CD4-positive, alpha-beta T cell treated with Interferon gamma for 1 hour (primary cell): ENCODE data around the gene PROM1.

Experiments used
- DNase-seq: peaks from one replicate; pipeline ENCODE4 v3.0.0-alpha.2; 2020

PROM1 gene

DNA sequence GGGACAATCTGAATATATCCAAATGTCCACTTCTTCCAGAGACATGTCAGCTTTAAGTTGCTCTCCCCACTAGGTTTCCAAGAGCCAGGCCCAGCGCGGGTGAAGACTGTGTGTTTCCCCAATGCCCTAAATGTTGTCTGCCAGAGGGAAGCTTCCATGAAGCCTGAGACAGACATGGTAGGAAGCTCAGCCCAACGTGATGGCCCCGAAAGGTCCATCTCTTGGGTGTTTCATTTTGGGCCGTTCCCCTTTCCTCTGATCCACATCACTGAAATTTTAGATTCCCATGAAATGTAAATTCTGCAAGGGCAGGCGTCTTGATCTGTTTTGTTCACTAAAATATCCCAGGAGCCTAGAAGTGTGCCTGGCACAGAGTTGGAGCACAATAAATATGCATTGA lies 25.4 kb upstream of the PROM1 start:
- no peak for DNase-seq

- DNase-seq, result no peak
These were observed 23.1 kb upstream of the PROM1 start for GRCh38 chr4:16106956-16107355.

GRCh38 chr4:16104520-16104919 lies 20.7 kb upstream of the PROM1 start:
- no peak for DNase-seq

GRCh38 chr4:16102356-16102755 lies 18.5 kb upstream of the PROM1 start:
- DNase-seq, result no peak

GRCh38 chr4:16100833-16101232 lies 17.0 kb upstream of the PROM1 start:
- no peak for DNase-seq

GRCh38 chr4:16092682-16093319 lies 9.0 kb upstream of the PROM1 start:
- DNase-seq, result no peak

DNA sequence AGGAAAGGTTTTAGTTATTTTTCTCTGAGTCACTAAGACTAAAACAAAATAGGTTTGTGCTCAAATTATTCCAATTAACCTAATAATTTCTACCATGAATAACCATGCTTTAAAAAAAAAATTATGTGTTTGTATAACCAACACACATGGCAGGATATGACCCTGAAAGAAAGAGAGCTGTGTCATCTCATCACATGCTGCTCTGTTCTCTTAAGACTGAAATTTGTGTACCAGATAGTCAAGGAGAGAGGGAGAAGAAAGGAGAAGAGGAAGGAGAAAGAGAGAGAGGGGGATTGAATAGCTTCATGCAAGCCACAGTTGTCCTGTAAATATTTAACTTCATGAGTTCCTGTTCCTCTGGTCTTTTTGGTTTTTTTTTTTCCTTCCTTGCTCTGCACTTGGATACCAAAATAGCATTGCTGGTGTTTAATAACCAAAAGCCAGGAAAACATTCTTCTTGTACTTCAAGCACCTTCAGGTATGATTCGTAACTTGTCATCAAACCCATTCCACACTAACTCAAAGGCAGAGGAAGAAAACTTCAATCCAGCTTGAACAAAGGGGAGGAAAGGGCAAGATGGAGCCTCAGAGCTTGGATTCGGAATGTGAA lies 6.4 kb upstream of the PROM1 start:
- DNase-seq, result no peak

DNA sequence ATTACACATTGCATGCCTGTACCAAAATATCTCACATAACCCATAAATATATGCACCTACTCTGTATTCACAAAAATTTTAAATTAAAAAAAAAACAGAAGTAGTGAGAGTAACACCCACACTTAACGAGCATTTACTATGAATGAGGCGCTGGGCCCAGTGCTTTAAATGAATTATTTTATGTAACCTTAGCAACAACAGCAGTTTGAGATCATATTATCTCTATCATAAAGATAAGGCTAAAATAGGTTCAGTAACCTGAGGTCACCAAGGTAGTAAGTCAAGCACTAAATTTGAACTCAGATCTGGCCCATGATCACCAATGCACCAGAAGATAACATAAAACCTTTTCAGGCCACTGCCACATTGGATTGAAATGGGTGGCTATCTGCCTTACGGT lies 5.3 kb upstream of the PROM1 start:
- DNase-seq, result no peak

GRCh38 chr4:16088601-16089000 lies 4.8 kb upstream of the PROM1 start:
- no peak for DNase-seq

DNA sequence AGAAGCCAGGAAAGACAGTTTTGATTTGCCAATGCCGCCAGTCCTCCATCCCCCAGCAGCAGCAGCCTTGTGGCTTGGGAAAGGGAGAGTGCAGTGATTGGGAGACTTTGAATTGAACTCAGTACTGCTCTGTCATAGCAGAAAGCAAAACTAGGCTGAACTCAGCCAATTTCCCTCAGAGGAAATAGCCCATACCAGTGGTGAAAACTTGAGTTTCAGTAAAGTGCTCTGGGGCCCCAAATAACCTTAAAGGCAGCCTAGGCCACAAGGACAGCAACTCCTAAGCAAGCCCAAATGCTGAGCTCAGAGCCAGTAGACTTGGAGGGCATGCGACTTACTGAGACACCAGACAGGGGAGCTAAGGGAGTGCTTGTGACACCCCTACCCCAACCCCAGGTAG lies 2.0 kb upstream of the PROM1 start:
- no peak for DNase-seq

DNA sequence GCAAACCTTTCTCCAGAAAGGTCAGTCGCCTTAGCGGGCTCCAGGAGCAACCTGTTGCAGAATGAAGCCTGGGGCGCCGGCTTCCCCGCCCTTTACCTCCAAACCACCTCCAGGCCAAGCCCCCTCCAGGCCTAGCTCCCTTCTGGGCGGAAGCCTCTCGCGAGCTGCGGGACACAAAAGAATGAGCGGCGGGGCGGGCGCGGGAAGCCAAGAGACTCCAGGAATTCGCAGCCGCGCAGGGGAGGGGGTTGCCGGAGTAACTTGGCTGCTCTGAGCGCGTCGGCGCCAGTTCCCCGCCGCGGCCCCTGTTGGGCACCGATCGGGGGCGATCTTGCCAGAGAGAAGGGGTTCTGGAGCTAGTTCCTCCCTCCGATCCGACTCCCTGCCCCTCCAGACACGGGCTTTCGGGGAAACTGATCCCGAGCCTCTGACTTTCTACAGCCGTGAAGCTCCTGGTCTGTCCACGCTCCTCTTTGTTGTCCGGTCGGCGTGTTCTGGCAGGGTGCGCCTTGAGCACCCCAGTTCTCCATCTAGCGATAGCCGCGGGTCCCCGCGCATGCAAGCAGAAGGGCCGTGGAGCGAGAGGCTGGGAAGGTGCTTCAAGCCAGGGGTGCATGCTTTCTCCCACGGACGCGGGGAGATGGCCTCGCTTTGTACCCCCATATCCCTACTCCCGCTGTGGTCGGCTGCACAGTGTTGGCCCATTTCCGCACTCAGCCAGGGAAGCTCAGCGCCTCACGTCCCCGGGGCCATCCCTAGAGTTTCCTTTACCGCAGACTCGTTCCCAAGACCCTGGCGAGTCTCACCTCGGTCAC lies 1.2 kb downstream of the PROM1 start:
- DNase-seq, result peak; percentile 11

- no peak for DNase-seq
These were observed 1.8 kb downstream of the PROM1 start for GRCh38 chr4:16082041-16082425.

GRCh38 chr4:16079046-16079445 lies 4.8 kb downstream of the PROM1 start:
- DNase-seq, result no peak

DNA sequence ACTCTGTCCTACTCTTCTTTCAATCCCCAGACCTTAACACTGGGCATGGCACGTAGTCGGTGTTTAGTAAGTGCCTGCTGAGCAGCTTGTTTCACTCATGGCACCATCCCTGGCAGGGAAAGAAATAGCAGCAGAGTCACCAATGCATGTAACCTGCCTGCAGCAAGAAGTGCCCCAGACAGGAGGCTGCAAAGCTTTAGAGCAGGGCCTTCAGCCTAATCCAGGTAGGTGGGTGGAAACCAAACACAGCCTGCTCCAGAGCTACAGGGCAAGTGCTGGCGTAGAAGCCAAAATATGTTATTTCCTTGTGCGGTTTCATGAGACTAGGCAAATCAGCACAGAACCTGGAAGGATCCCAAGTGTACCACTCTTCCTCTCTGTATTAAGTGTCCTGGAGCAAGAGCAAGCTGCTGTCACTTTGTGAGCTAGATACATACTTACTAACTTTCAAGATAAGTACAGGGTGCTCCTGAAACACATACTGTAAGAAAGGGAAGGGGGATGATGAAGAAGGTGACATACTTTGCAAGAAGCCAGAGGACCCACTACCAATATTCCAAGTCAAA lies 5.5 kb downstream of the PROM1 start:
- no peak for DNase-seq

DNA sequence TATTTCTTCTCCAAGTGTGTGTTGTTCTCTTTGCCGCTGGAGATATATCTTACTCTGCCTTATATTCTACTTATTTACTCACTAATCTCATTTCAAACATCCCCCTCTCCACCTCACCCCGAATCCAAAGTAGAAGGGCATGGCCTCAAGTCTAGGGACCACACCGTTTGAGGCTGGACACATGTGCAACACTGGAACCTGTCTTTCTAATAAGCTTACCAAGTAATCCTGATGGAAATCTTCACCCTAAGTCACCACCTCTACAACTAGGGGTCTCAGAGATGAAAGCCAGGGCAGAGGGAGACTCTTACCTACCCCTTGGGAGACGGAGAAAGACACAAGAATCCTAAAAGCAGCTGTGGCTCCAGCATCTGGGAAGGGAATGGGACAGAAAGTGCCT lies 6.0 kb downstream of the PROM1 start:
- DNase-seq, result no peak

DNA sequence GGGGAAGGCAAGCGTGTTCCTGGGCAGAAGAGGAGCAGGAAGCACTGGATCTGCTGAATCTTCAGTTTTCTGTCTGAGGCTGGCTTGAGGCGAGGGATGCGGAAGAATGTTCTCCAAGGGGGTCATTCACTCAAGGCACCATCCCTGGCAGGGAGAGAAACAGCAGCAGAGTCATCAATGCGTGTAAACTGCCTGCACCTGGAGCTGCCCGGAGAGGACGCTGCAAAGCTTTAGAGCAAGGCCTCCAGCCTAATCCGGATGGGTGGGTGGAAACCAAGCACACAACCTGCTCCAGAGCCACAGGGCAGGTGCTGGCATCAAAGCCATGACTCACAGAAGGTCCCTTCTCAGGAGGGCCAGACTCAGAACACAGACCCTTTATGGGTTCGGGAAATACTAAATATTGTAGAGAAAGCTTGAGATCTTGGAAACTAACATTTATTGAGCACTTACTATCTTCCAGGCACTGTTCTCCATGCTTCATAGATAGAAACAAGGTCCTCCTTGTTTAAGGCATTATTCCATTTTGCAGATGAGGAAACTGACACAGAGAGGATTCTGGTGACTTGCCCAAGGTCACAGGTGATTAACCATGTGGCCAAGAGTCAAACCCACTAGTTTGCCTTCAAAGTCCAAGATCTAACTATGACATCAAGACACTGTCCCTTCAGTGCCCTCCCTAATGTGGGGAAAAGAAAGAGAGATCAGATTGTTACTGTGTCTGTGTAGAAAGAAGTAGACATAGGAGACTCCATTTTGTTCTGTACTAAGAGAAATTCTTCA lies 7.7 kb downstream of the PROM1 start:
- no peak for DNase-seq

- no peak for DNase-seq
These were observed 8.8 kb downstream of the PROM1 start for GRCh38 chr4:16075061-16075460.

DNA sequence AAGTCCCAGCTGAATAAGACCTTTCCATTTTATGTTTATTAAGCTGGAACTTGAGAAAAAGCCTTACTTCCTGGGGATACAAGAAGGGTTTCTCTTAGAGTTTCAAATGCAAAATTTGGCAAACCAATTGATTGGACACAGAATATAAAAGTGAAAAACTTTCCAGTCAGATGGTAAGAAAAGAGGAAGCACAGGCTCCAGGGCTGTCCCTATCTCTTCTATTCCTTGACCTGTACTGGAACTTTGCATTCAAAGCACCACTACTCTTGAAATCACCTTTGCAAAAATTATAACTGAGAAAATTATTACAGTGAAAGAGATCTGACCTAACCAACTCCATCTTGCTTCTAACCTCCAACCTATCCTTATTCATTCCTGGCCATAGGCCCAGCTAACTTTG lies 11.7 kb downstream of the PROM1 start:
- DNase-seq, result no peak

GRCh38 chr4:16070203-16070602 lies 13.6 kb downstream of the PROM1 start:
- no peak for DNase-seq

DNA sequence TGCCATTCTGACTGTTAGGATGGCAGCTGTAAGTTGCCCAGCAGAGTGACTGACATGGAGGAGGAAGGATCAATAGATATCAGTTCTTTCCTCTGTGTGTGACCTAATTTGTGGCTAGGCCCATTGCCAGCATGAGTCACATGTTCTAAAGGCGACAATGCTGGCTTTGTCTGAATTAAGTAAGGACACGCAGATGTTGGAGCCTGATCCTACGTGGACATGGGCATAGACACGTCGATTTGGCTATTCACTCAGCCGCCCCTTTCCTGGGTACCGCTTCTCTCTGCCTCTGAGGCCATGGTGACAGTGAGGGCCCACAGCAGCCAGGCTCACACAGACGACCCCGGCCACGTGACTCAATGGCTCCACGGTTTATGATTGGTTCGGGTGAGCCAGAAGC lies 16.3 kb downstream of the PROM1 start:
- DNase-seq, result no peak

DNA sequence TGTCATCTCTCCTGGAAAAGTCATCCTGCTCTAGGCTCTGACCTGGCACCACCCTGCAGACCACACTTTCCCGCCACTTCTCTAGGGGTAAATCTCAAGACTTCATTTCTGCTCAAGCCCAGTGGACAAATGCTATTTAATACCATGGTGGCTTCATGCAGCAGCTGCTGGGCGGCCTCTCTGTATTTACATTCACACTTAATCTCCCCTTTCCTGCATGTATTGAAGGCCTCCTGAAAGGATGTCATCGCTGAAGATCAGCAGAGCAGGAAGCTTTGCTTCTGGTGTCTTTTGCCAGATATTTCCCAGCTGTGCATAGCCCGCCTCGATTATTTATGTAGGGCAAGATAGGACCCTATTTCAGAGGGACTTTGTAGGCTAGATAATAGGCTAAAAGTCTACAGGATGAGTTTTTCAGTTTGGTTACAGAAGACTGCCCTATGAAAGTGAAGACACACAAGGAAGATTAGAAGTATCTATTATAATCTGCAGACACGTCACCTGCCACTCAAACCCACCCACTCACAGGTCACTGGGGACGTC lies 17.2 kb downstream of the PROM1 start:
- DNase-seq, result no peak

- DNase-seq, result no peak
These were observed 18.8 kb downstream of the PROM1 start for GRCh38 chr4:16065066-16065465.

GRCh38 chr4:16062601-16063000 lies 21.2 kb downstream of the PROM1 start:
- no peak for DNase-seq
